Muscle of back (tissue), 13 donors: Measurements from ENCODE around the gene SDHA. TPM values are rescaled to one million over a fixed set of nuclear protein-coding genes. Genes with fewer than 3 reads are reported as not detected.

Source experiments
- DNase-seq, 3 donors: peaks; one replicate each; pipeline versions ENCODE4 v3.0.0 to v3.0.0-alpha.2; 2013
- long read RNA-seq, 9 donors: transcript quantifications; one replicate each; lab custom pipeline, GENCODE V29; 2026
- polyA plus RNA-seq, 10 donors: library from polyadenylated mRNA; unstranded; fragments of 120-200 nt; gene quantifications; one replicate each; pipeline ENCODE4 v1.2.1, GENCODE V29; 2013; ENCODE audit not compliant: insufficient read length in 10 of 10

The SDHA gene
- polyA plus RNA-seq = 100 to 1,000 TPM in 5 of 10 donors, 10 to 100 TPM in 5; 85.0 to 120 (median 99.3) TPM
- long read RNA-seq, donor 1, transcript SDHA-201 (15 exons, 2,390 nt) = major isoform, 15 of 36 reads
- long read RNA-seq, donor 1, partial matches to known transcripts = 17 of 36 reads
- long read RNA-seq, donor 1, other reads (novel, unspliced or antisense) = 0 of 36 reads
- long read RNA-seq, donor 2, transcript SDHA-201 (15 exons, 2,390 nt) = major isoform, 11 of 28 reads
- long read RNA-seq, donor 2, partial matches to known transcripts = 14 of 28 reads
- long read RNA-seq, donor 2, other reads (novel, unspliced or antisense) = 0 of 28 reads
- long read RNA-seq, donor 3 = 0 reads
- long read RNA-seq, donor 4, transcript SDHA-201 (15 exons, 2,390 nt) = major isoform, 12 of 40 reads
- long read RNA-seq, donor 4, partial matches to known transcripts = 23 of 40 reads
- long read RNA-seq, donor 4, other reads (novel, unspliced or antisense) = 0 of 40 reads
- long read RNA-seq, donor 5, transcript SDHA-201 (15 exons, 2,390 nt) = major isoform, 14 of 27 reads
- long read RNA-seq, donor 5, partial matches to known transcripts = 11 of 27 reads
- long read RNA-seq, donor 5, other reads (novel, unspliced or antisense) = 0 of 27 reads
- long read RNA-seq, donor 6, transcript SDHA-201 (15 exons, 2,390 nt) = major isoform, 29 of 74 reads
- long read RNA-seq, donor 6, partial matches to known transcripts = 40 of 74 reads
- long read RNA-seq, donor 6, other reads (novel, unspliced or antisense) = 0 of 74 reads
- long read RNA-seq, donor 7, transcript SDHA-201 (15 exons, 2,390 nt) = major isoform, 18 of 41 reads
- long read RNA-seq, donor 7, partial matches to known transcripts = 19 of 41 reads
- long read RNA-seq, donor 7, other reads (novel, unspliced or antisense) = 0 of 41 reads
- long read RNA-seq, donor 8, transcript SDHA-201 (15 exons, 2,390 nt) = major isoform, 7 of 21 reads
- long read RNA-seq, donor 8, partial matches to known transcripts = 11 of 21 reads
- long read RNA-seq, donor 8, other reads (novel, unspliced or antisense) = 0 of 21 reads
- long read RNA-seq, donor 9, transcript SDHA-201 (15 exons, 2,390 nt) = major isoform, 7 of 8 reads
- long read RNA-seq, donor 9, partial matches to known transcripts = 0 of 8 reads
- long read RNA-seq, donor 9, other reads (novel, unspliced or antisense) = 0 of 8 reads

GRCh38 chr5:217494-218456 lies at the start of gene SDHA, which contains the start of gene CCDC127:
TSS of gene SDHA (plus strand) at chr5:218320. CDS start at chr5:218356, 36 bp downstream.
TSS of gene CCDC127 (minus strand) at chr5:218153. CDS start at chr5:216849, 1,304 bp downstream.
- peak; percentile 95 to 99 (median 99) for DNase-seq

- peak in 1 of 3 donors; percentile 48 for DNase-seq
Observed at GRCh38 chr5:169071-169727, 48.9 kb upstream of the SDHA start.

GRCh38 chr5:169728-170094 lies 48.4 kb upstream of the SDHA start:
- no peak for DNase-seq

GRCh38 chr5:170971-171800 lies 46.9 kb upstream of the SDHA start:
- peak in 1 of 3 donors; percentile 32 for DNase-seq

GRCh38 chr5:171801-172331 lies 46.3 kb upstream of the SDHA start:
- DNase-seq = no peak

- DNase-seq = no peak
Observed at GRCh38 chr5:172421-172820, 45.7 kb upstream of the SDHA start.

GRCh38 chr5:172841-173251 lies 45.3 kb upstream of the SDHA start:
- no peak for DNase-seq

GRCh38 chr5:173392-174290 lies 44.5 kb upstream of the SDHA start:
- no peak for DNase-seq

- DNase-seq = no peak
Observed at GRCh38 chr5:174291-174600, 43.9 kb upstream of the SDHA start.

- no peak for DNase-seq
Observed at GRCh38 chr5:174876-175465, 43.1 kb upstream of the SDHA start.

- DNase-seq = no peak
Observed at GRCh38 chr5:176296-176823, 41.8 kb upstream of the SDHA start.

GRCh38 chr5:178110-178509 lies 40.0 kb upstream of the SDHA start:
- no peak for DNase-seq

- no peak for DNase-seq
Observed at GRCh38 chr5:179401-179800, 38.7 kb upstream of the SDHA start.

- DNase-seq = no peak
Observed at GRCh38 chr5:180286-180918, 37.7 kb upstream of the SDHA start.

- DNase-seq = no peak
Observed at GRCh38 chr5:181160-181559, 37.0 kb upstream of the SDHA start.

GRCh38 chr5:181566-181965 lies 36.6 kb upstream of the SDHA start:
- no peak for DNase-seq

- no peak for DNase-seq
Observed at GRCh38 chr5:182126-182525, 36.0 kb upstream of the SDHA start.
